IPS DF 6.9 (cell line): ENCODE results near the gene CARNS1.

Source experiments
- DNase-seq: peaks from one replicate; pipeline ENCODE4 v3.0.0-alpha.2; 2013; ENCODE audit warnings: low read depth, low spot score
- H3K27ac ChIP-seq: one replicate; pipeline ENCODE4 v1.5.1; 2013; ENCODE audit warnings: low read length, control low read depth
- H3K27me3 ChIP-seq: 2 replicates; pipeline ENCODE4 v1.6.1; 2013; ENCODE audit warnings: mild to moderate bottlenecking, low read length; ENCODE audit not compliant: control insufficient read depth, insufficient read depth
- H3K36me3 ChIP-seq: 2 replicates; pipeline ENCODE4 v1.6.1; 2013; ENCODE audit warnings: low read length; ENCODE audit not compliant: control insufficient read depth, insufficient read depth
- H3K4me1 ChIP-seq: 2 replicates; pipeline ENCODE4 v1.6.1; 2013; ENCODE audit warnings: low read length; ENCODE audit not compliant: control insufficient read depth, insufficient read depth
- H3K4me3 ChIP-seq: 2 replicates; pipeline ENCODE4 v1.5.1; 2013; ENCODE audit warnings: mild to moderate bottlenecking, low read length
- H3K9me3 ChIP-seq: 2 replicates; pipeline ENCODE4 v1.6.1; 2013; ENCODE audit warnings: low read length, inconsistent platforms; ENCODE audit not compliant: control insufficient read depth, insufficient read depth
- WGBS: extraction: QIAGEN DNeasy Blood & Tissue Kit; methylation state at CpG from one replicate; pipeline ENCODE4 v1.1.7; 2013; ENCODE audit warnings: mixed read lengths, missing lambda C conversion rate; ENCODE audit not compliant: insufficient read length, insufficient coverage; 5-methylcytosine and 5-hydroxymethylcytosine counted together

The CARNS1 gene

GRCh38 chr11:67415501-67416304 lies at the start of gene CARNS1:
Gene CARNS1, plus strand, starts transcription at chr11:67415678. Its CDS starts 522 bp downstream, at chr11:67416200.
- Histone ChIP-seq H3K27ac (no peak within 1 kb of the TSS), H3K9me3 (no peaks in the 10 kb centered on the region), H3K27me3 (no peaks in the 10 kb centered on the region), H3K4me3 (peak within 1 kb of the TSS; percentile 51; the same call in 1 of the 2 replicates), H3K4me1 (peaks cover 9% of the 10 kb centered on the region), H3K36me3 (no peaks in the 10 kb centered on the region)
- no peak for DNase-seq
- WGBS, result no CpG with 5 or more reads among the region's 67 CpGs

GRCh38 chr11:67365736-67366444 lies 49.6 kb upstream of the CARNS1 start:
- Histone ChIP-seq H3K27me3 (no peaks in the 10 kb centered on the region), H3K9me3 (no peaks in the 10 kb centered on the region), H3K36me3 (no peaks in the 10 kb centered on the region), H3K27ac (no peak overlapping the region), H3K4me1 (peaks cover 8% of the 10 kb centered on the region; the same call in 1 of the 2 replicates), H3K4me3 (no peak overlapping the region)
- no peak for DNase-seq
- no CpG with 5 or more reads among the region's 14 CpGs for WGBS

- WGBS, result no CpG with 5 or more reads among the region's 8 CpGs
- no peak overlapping the region for H3K4me3 ChIP-seq
- no peaks in the 10 kb centered on the region for H3K9me3 ChIP-seq
- no peaks in the 10 kb centered on the region for H3K36me3 ChIP-seq
- H3K4me1 ChIP-seq, result peaks cover 12% of the 10 kb centered on the region
- no peak for DNase-seq
- H3K27ac ChIP-seq, result no peak overlapping the region
- H3K27me3 ChIP-seq, result peaks cover 2% of the 10 kb centered on the region; the same call in 1 of the 2 replicates
Observed at GRCh38 chr11:67366546-67366945, 48.9 kb upstream of the CARNS1 start.

GRCh38 chr11:67366961-67367760 lies 48.3 kb upstream of the CARNS1 start:
- peaks cover 16% of the 10 kb centered on the region for H3K4me1 ChIP-seq
- no peak for DNase-seq

GRCh38 chr11:67367761-67368227 lies 47.7 kb upstream of the CARNS1 start:
- no CpG with 5 or more reads among the region's 7 CpGs for WGBS
- peaks cover 8% of the 10 kb centered on the region; the same call in 1 of the 2 replicates for H3K27me3 ChIP-seq

More at GRCh38 chr11:67366961-67367760, 48.3 kb upstream of the CARNS1 start:
- H3K36me3 ChIP-seq, result no peaks in the 10 kb centered on the region
- H3K27ac ChIP-seq, result no peak overlapping the region
- no peaks in the 10 kb centered on the region for H3K9me3 ChIP-seq
- H3K4me3 ChIP-seq, result no peak overlapping the region
- H3K27me3 ChIP-seq, result peaks cover 7% of the 10 kb centered on the region; the same call in 1 of the 2 replicates
- no CpG with 5 or more reads among the region's 25 CpGs for WGBS

GRCh38 chr11:67368621-67369020 lies 46.9 kb upstream of the CARNS1 start:
- H3K4me1 ChIP-seq, result peaks cover 16% of the 10 kb centered on the region

More at GRCh38 chr11:67367761-67368227, 47.7 kb upstream of the CARNS1 start:
- no peak overlapping the region for H3K4me3 ChIP-seq
- H3K27ac ChIP-seq, result no peak overlapping the region
- peaks cover 16% of the 10 kb centered on the region for H3K4me1 ChIP-seq
- no peaks in the 10 kb centered on the region for H3K9me3 ChIP-seq
- no peaks in the 10 kb centered on the region for H3K36me3 ChIP-seq
- DNase-seq, result no peak

GRCh38 chr11:67369275-67369674 lies 46.2 kb upstream of the CARNS1 start:
- Histone ChIP-seq H3K27me3 (peaks cover 8% of the 10 kb centered on the region; the same call in 1 of the 2 replicates), H3K27ac (no peak overlapping the region), H3K36me3 (no peaks in the 10 kb centered on the region), H3K4me3 (no peak overlapping the region), H3K9me3 (no peaks in the 10 kb centered on the region), H3K4me1 (peaks cover 16% of the 10 kb centered on the region)
- no CpG with 5 or more reads among the region's 8 CpGs for WGBS
- no peak for DNase-seq

More at GRCh38 chr11:67368621-67369020, 46.9 kb upstream of the CARNS1 start:
- 100% methylated on average over 1 of the region's 3 CpGs for WGBS
- H3K27me3 ChIP-seq, result peaks cover 8% of the 10 kb centered on the region; the same call in 1 of the 2 replicates
- no peak for DNase-seq
- no peak overlapping the region for H3K27ac ChIP-seq
- H3K4me3 ChIP-seq, result no peak overlapping the region
- no peaks in the 10 kb centered on the region for H3K36me3 ChIP-seq
- H3K9me3 ChIP-seq, result no peaks in the 10 kb centered on the region

GRCh38 chr11:67369801-67370284 lies 45.6 kb upstream of the CARNS1 start:
- Histone ChIP-seq H3K27ac (no peak overlapping the region), H3K9me3 (no peaks in the 10 kb centered on the region), H3K36me3 (no peaks in the 10 kb centered on the region), H3K4me1 (peaks cover 20% of the 10 kb centered on the region), H3K27me3 (peaks cover 13% of the 10 kb centered on the region; the same call in 1 of the 2 replicates), H3K4me3 (no peak overlapping the region)
- WGBS, result no CpG with 5 or more reads among the region's 12 CpGs
- DNase-seq, result no peak

- no peak for DNase-seq
- Histone ChIP-seq H3K9me3 (no peaks in the 10 kb centered on the region), H3K27ac (no peak overlapping the region), H3K27me3 (peaks cover 14% of the 10 kb centered on the region; the same call in 1 of the 2 replicates), H3K4me3 (no peak overlapping the region), H3K4me1 (peaks cover 21% of the 10 kb centered on the region), H3K36me3 (no peaks in the 10 kb centered on the region)
- no CpG with 5 or more reads among the region's 14 CpGs for WGBS
Observed at GRCh38 chr11:67370351-67371076, 45.0 kb upstream of the CARNS1 start.
